Liver (tissue), 9 donors: Measurements from ENCODE around the gene MFAP3L. TPM values are rescaled to one million over a fixed set of nuclear protein-coding genes. Genes with fewer than 3 reads are reported as not detected.
A peak's percentile ranks its signal among the peaks of the same experiment; 100 is the strongest.

Source experiments
- DNase-seq: peaks from one replicate; pipeline ENCODE4 v3.0.0-alpha.2; 2017; ENCODE audit warnings: low spot score
- H3K27ac ChIP-seq, 2 donors: one replicate each; pipeline ENCODE4 v1.7.0; 2013; ENCODE audit warnings: inconsistent platforms in 2 of 2, low read length in 2 of 2, control low read depth in 1 of 2, low read depth in 1 of 2, mild to moderate bottlenecking in 1 of 2
- H3K27me3 ChIP-seq, 4 donors: one replicate each; pipeline versions ENCODE4 v1.6.1 to v1.7.0; 2013; ENCODE audit warnings: low read length in 3 of 4, inconsistent platforms in 1 of 4, mild to moderate bottlenecking in 1 of 4, moderate library complexity in 1 of 4; ENCODE audit not compliant: control insufficient read depth in 4 of 4, insufficient read depth in 4 of 4
- H3K36me3 ChIP-seq, 4 donors: one replicate each; pipeline versions ENCODE4 v1.6.1 to v1.7.0; 2013; ENCODE audit warnings: low read length in 3 of 4, mild to moderate bottlenecking in 3 of 4, low read depth in 1 of 4, moderate library complexity in 1 of 4; ENCODE audit not compliant: control insufficient read depth in 4 of 4, insufficient read depth in 3 of 4
- H3K4me1 ChIP-seq, 4 donors: one replicate each; pipeline versions ENCODE4 v1.6.1 to v1.7.0; 2013; ENCODE audit warnings: low read length in 3 of 4, mild to moderate bottlenecking in 3 of 4, moderate library complexity in 1 of 4; ENCODE audit not compliant: control insufficient read depth in 4 of 4, insufficient read depth in 4 of 4
- H3K4me3 ChIP-seq, 3 donors: one replicate each; pipeline versions ENCODE4 v1.6.1 to v1.7.0; 2013; ENCODE audit warnings: low read length in 3 of 3, control low read depth in 1 of 3, low read depth in 1 of 3, mild to moderate bottlenecking in 1 of 3
- H3K9ac ChIP-seq, 2 donors: one replicate each; pipeline ENCODE4 v1.7.0; 2013; ENCODE audit warnings: low read length in 2 of 2, mild to moderate bottlenecking in 2 of 2, moderate library complexity in 2 of 2, control low read depth in 1 of 2, low read depth in 1 of 2
- H3K9me3 ChIP-seq, 4 donors: one replicate each; pipeline versions ENCODE4 v1.6.1 to v1.7.0; 2013; ENCODE audit warnings: low read length in 3 of 4; ENCODE audit not compliant: control insufficient read depth in 4 of 4
- ATF3 ChIP-seq: IDR thresholded peaks from 2 replicates; pipeline ENCODE4 v1.6.1; 2016; ENCODE audit warnings: antibody characterized with exemption
- CTCF ChIP-seq: fragments of 150-350 bp; IDR thresholded peaks from 2 replicates; pipeline ENCODE4 v1.5.1; 2017; ENCODE audit warnings: improper control_type of control experiment, low read depth, low read length; ENCODE audit not compliant: missing input control
- FOXA2 ChIP-seq: IDR thresholded peaks from 2 replicates; pipeline ENCODE4 v1.6.1; 2016; ENCODE audit warnings: antibody characterized with exemption
- GABPA ChIP-seq, 2 donors: IDR thresholded peaks in 1 of 2; conservative IDR thresholded peaks in 1 of 2; 2 replicates each; pipeline ENCODE4 v1.6.1; 2016; ENCODE audit warnings: antibody characterized with exemption in 2 of 2, mild to moderate bottlenecking in 1 of 2, moderate library complexity in 1 of 2
- HNF4A ChIP-seq, 2 donors: conservative IDR thresholded peaks; 2 replicates each; pipeline ENCODE4 v1.6.1; 2016; ENCODE audit warnings: antibody characterized with exemption in 2 of 2, mild to moderate bottlenecking in 2 of 2
- HNF4G ChIP-seq: IDR thresholded peaks from 2 replicates; pipeline ENCODE4 v1.6.1; 2016; ENCODE audit warnings: antibody characterized with exemption
- MAX ChIP-seq: IDR thresholded peaks from 2 replicates; pipeline ENCODE4 v1.6.1; 2016; ENCODE audit warnings: antibody characterized with exemption
- NR2F2 ChIP-seq: IDR thresholded peaks from 2 replicates; pipeline ENCODE4 v1.6.1; 2016; ENCODE audit warnings: antibody characterized with exemption
- RAD21 ChIP-seq, 2 donors: IDR thresholded peaks; 2 replicates each; pipeline ENCODE4 v1.6.1; 2016; ENCODE audit warnings: antibody characterized with exemption in 2 of 2, mild to moderate bottlenecking in 2 of 2
- REST ChIP-seq: IDR thresholded peaks from 2 replicates; pipeline ENCODE4 v1.6.1; 2016; ENCODE audit warnings: antibody characterized with exemption, mild to moderate bottlenecking
- RXRA ChIP-seq, 2 donors: IDR thresholded peaks; 2 replicates each; pipeline ENCODE4 v1.6.1; 2017 to 2018; ENCODE audit warnings: antibody characterized with exemption in 2 of 2, mild to moderate bottlenecking in 1 of 2
- SP1 ChIP-seq: IDR thresholded peaks from 2 replicates; pipeline ENCODE4 v1.6.1; 2018; ENCODE audit warnings: antibody characterized with exemption, mild to moderate bottlenecking
- YY1 ChIP-seq: IDR thresholded peaks from 2 replicates; pipeline ENCODE4 v1.6.1; 2016; ENCODE audit warnings: antibody characterized with exemption, mild to moderate bottlenecking
- ZBTB33 ChIP-seq: IDR thresholded peaks from 2 replicates; pipeline ENCODE4 v1.6.1; 2016; ENCODE audit warnings: antibody characterized with exemption
- WGBS: extraction: QIAGEN DNeasy Blood & Tissue Kit; methylation state at CpG from one replicate; pipeline ENCODE4 v1.1.7; 2013; 5-methylcytosine and 5-hydroxymethylcytosine counted together
- polyA plus RNA-seq, 2 donors: library from polyadenylated mRNA; stranded (reverse) in 1 of 2; unstranded in 1 of 2; fragments of 200-250 nt in 1 of 2; fragments of >200 nt in 1 of 2; fragmentation: Nextera tagmentation in 1 of 2; extraction: Ambion mirVana in 1 of 2; gene quantifications; one replicate each; pipeline versions ENCODE4 v1.2.1 to v1.2.3, GENCODE V29; 2013 to 2015
- total RNA-seq, 2 donors: library from RNA; depleted of rRNA; stranded (reverse); fragments of >200 nt; gene quantifications; one replicate each; pipeline ENCODE4 v1.2.3, GENCODE V29; 2014
- donor health status: healthy.
- donor health status: healthy.
- donor health status: healthy.
- donor health status: healthy.
- donor health status: healthy.

MFAP3L gene
- total and polyA plus RNA-seq, 4 donors, result 16.5 to 102 (median 18.5) TPM

GRCh38 chr4:169987327-169988228 is 38.6 kb downstream of the MFAP3L start:
- TF ChIP-seq MAX, result peak; percentile 1
- TF ChIP-seq HNF4A (conservative IDR thresholded peaks at IDR 0.05), result peak in 1 of 2 donors; percentile 18
- TF ChIP-seq RXRA (IDR thresholded peaks at IDR 0.05), result no peak
- TF ChIP-seq SP1, result no peak
- Histone ChIP-seq H3K36me3 (peaks cover 0 to 10% (median 2%) of the 10 kb centered on the region in 4 donors), H3K27me3 (no peaks in the 10 kb centered on the region), H3K9me3 (no peaks in the 10 kb centered on the region), H3K27ac (no peak overlapping the region), H3K4me3 (no peak overlapping the region), H3K9ac (no peak overlapping the region), H3K4me1 (peaks cover 0 to 4% (median 1%) of the 10 kb centered on the region in 4 donors)
- 62% methylated on average over 6 of the region's 6 CpGs for WGBS
- DNase-seq, result no peak

- no peak for TF ChIP-seq NR2F2
- no peak for TF ChIP-seq FOXA2
- TF ChIP-seq ZBTB33, result no peak
- TF ChIP-seq HNF4A (conservative IDR thresholded peaks at IDR 0.05), result no peak
- TF ChIP-seq RAD21 (IDR thresholded peaks at IDR 0.05), result no peak
- TF ChIP-seq REST, result no peak
- no peak for TF ChIP-seq CTCF
- no peak for TF ChIP-seq YY1
- TF ChIP-seq ATF3, result no peak
- TF ChIP-seq HNF4G, result no peak
- no peak for TF ChIP-seq SP1
- TF ChIP-seq MAX, result no peak
- TF ChIP-seq RXRA (IDR thresholded peaks at IDR 0.05), result no peak
- TF ChIP-seq GABPA (IDR thresholded peaks at IDR 0.05 in 1 of 2, conservative IDR thresholded peaks at IDR 0.05 in 1 of 2), result no peak
- H3K4me3 ChIP-seq, result no peak overlapping the region
- no peak for DNase-seq
- H3K9me3 ChIP-seq, result no peaks in the 10 kb centered on the region
- H3K9ac ChIP-seq, result no peak overlapping the region
- H3K27me3 ChIP-seq, result no peaks in the 10 kb centered on the region
- peaks cover 0 to 4% (median 1%) of the 10 kb centered on the region in 4 donors for H3K4me1 ChIP-seq
- 84% methylated on average over 2 of the region's 2 CpGs for WGBS
- H3K27ac ChIP-seq, result no peak overlapping the region
- peaks cover 0 to 1% (median 0%) of the 10 kb centered on the region in 4 donors for H3K36me3 ChIP-seq
Measured at GRCh38 chr4:169986369-169986768, 39.8 kb downstream of the MFAP3L start.
